B cell (primary cell): ENCODE results near the gene DPEP2. TPM values are rescaled to one million over a fixed set of nuclear protein-coding genes. Genes with fewer than 3 reads are reported as not detected.
"Not testable (repeated sequence)": the region's sequence is repeated elsewhere in the genome, so short reads cannot be mapped to it uniquely, and the experiment has no call there.

Source experiments
- ATAC-seq: fragments of 200-7000 bp; cut with Tn5 transposase; one replicate; pipeline ENCODE4 v1.10.0; 2021; ENCODE audit warnings: low read depth, mild to moderate bottlenecking, moderate number of reproducible peaks, moderate library complexity
- CTCF ChIA-PET: fragments of 350-600 bp; sonication (Branson Sonifier 250); formaldehyde crosslinking; loops from one replicate; lab custom pipeline; 2021; ENCODE audit warnings: antibody characterized with exemption, inconsistent platforms; lab: Charles Lee
- POLR2A ChIA-PET: fragments of 350-600 bp; sonication (Branson Sonifier 250); formaldehyde crosslinking; loops from one replicate; lab custom pipeline; 2021; ENCODE audit warnings: antibody characterized with exemption; lab: Charles Lee
- DNase-seq: peaks from one replicate; pipeline ENCODE4 v3.0.0; 2013
- H2AFZ ChIP-seq: 2 replicates; pipeline ENCODE4 v1.6.1; 2012; ENCODE audit warnings: mild to moderate bottlenecking, low read depth, low read length; ENCODE audit not compliant: insufficient read depth, poor library complexity, severe bottlenecking
- H3K27ac ChIP-seq, 2 donors: 1 replicate in 1 of 2; 2 replicates in 1 of 2; pipeline ENCODE4 v1.5.1; 2012 to 2013; ENCODE audit warnings: low read length in 2 of 2, mild to moderate bottlenecking in 2 of 2, moderate library complexity in 1 of 2
- H3K27me3 ChIP-seq, 4 experiments: fragments of 200-600 bp in 1 of 4; sonication (generic) in 1 of 4; replicated peaks in 1 of 4; 1 replicate in 2 of 4; 2 replicates in 2 of 4; pipeline versions ENCODE4 v1.6.1 to v1.7.0; 2013 to 2016; ENCODE audit warnings: low read length in 3 of 4, mild to moderate bottlenecking in 2 of 4, mixed read lengths in 1 of 4, moderate library complexity in 1 of 4; ENCODE audit not compliant: insufficient read depth in 4 of 4, control insufficient read depth in 3 of 4; ENCODE audit errors: control extremely low read depth in 1 of 4
- H3K36me3 ChIP-seq, 2 experiments: replicated peaks in 1 of 2; 1 replicate in 1 of 2; 2 replicates in 1 of 2; pipeline versions ENCODE4 v1.6.1 to v1.7.1; 2013; ENCODE audit warnings: low read length in 1 of 2; ENCODE audit not compliant: insufficient read depth in 2 of 2, control insufficient read depth in 1 of 2; ENCODE audit errors: control extremely low read depth in 1 of 2, extremely low read depth in 1 of 2
- H3K4me1 ChIP-seq, 2 donors: fragments of 200-600 bp in 1 of 2; sonication (generic) in 1 of 2; 1 replicate in 1 of 2; 2 replicates in 1 of 2; pipeline versions ENCODE4 v1.5.1 to v1.6.1; 2013 to 2017; ENCODE audit warnings: low read length in 2 of 2; ENCODE audit not compliant: control insufficient read depth in 2 of 2, insufficient read depth in 2 of 2
- H3K4me2 ChIP-seq: replicated peaks from 2 replicates; pipeline ENCODE3; 2012; ENCODE audit warnings: mild to moderate bottlenecking, low read depth, low read length; ENCODE audit not compliant: poor library complexity, severe bottlenecking
- H3K4me3 ChIP-seq, 5 experiments: fragments of 200-600 bp in 1 of 5; sonication (generic) in 1 of 5; 1 replicate in 3 of 5; 2 replicates in 2 of 5; pipeline versions ENCODE4 v1.5.1 to v1.7.0; 2011 to 2016; ENCODE audit warnings: low read length in 4 of 5, mild to moderate bottlenecking in 4 of 5, low read depth in 2 of 5, control low read depth in 1 of 5, moderate library complexity in 1 of 5; ENCODE audit not compliant: insufficient read depth in 1 of 5; ENCODE audit errors: control extremely low read depth in 1 of 5, extremely low read depth in 1 of 5
- H3K79me2 ChIP-seq: fragments of 200-600 bp; sonication (generic); one replicate; pipeline ENCODE4 v1.6.0; 2016; ENCODE audit warnings: low read length; ENCODE audit not compliant: control insufficient read depth, insufficient read depth
- H3K9ac ChIP-seq: fragments of 200-600 bp; sonication (generic); 2 replicates; pipeline ENCODE4 v1.6.1; 2017; ENCODE audit warnings: mild to moderate bottlenecking, low read length, moderate library complexity
- H3K9me3 ChIP-seq, 3 donors: one replicate each; pipeline versions ENCODE4 v1.6.1 to v1.7.1; 2013; ENCODE audit warnings: low read length in 2 of 3; ENCODE audit not compliant: control insufficient read depth in 2 of 3, insufficient read depth in 1 of 3; ENCODE audit errors: control extremely low read depth in 1 of 3
- H4K20me1 ChIP-seq: 2 replicates; pipeline ENCODE4 v1.6.0; 2012; ENCODE audit warnings: mild to moderate bottlenecking, low read length; ENCODE audit not compliant: insufficient read depth, control insufficient read depth, poor library complexity, severe bottlenecking
- H3K27ac Mint-ChIP-seq: one replicate; pipeline ENCODE4 v1.8.0; 2021; ENCODE audit warnings: mixed read lengths
- H3K27me3 Mint-ChIP-seq: one replicate; pipeline ENCODE4 v1.8.0; 2021; ENCODE audit warnings: mixed read lengths
- H3K4me1 Mint-ChIP-seq: one replicate; pipeline ENCODE4 v1.8.0; 2021; ENCODE audit warnings: mixed read lengths
- H3K4me3 Mint-ChIP-seq: one replicate; pipeline ENCODE4 v1.8.0; 2021; ENCODE audit warnings: mixed read lengths
- H3K9me3 Mint-ChIP-seq: one replicate; pipeline ENCODE4 v1.8.0; 2022; ENCODE audit warnings: mixed read lengths; ENCODE audit not compliant: insufficient read depth
- EZH2 ChIP-seq: IDR thresholded peaks from 2 replicates; pipeline ENCODE4 v1.6.1; 2012; ENCODE audit warnings: borderline replicate concordance, low read depth, mild to moderate bottlenecking, moderate library complexity, low read length; ENCODE audit not compliant: insufficient read depth, poor library complexity, severe bottlenecking
- WGBS: methylation state at CpG from one replicate; pipeline ENCODE4 v1.1.5; 2013; ENCODE audit warnings: missing lambda C conversion rate; ENCODE audit not compliant: insufficient coverage; 5-methylcytosine and 5-hydroxymethylcytosine counted together
- intact Hi-C: fragments of 100-400 bp; cut with micrococcal nuclease; formaldehyde crosslinking; loops from one replicate; pipeline ENCODE4 v1.10.0; 2022
- polyA plus RNA-seq: library from polyadenylated mRNA; depleted of rRNA; stranded (reverse); fragments of >200 nt; gene quantifications from 2 replicates; pipeline ENCODE4 v1.2.3, GENCODE V29; 2012
- total RNA-seq, 2 donors: library from RNA; stranded (reverse); fragments of 120-200 nt in 1 of 2; gene quantifications; 1 replicate in 1 of 2; 2 replicates in 1 of 2; pipeline versions ENCODE4 v1.2.3 to v1.2.4, GENCODE V29; 2013 to 2022
- TF ChIP-seq, protein P1 (sequence below): fragments of 200-600 bp; IDR thresholded peaks from one replicate; pipeline ENCODE4 v1.8.0; 2022; ENCODE audit warnings: antibody characterized with exemption, mild to moderate bottlenecking

DPEP2 gene
- total and polyA plus RNA-seq, 2 donors (not counting 1 experiment from before 2014, with no cell fraction given), result 123 to 150 TPM

GRCh38 chr16:67995423-67995822, 3.9 kb downstream of the DPEP2 start:
- Mint-ChIP-seq H3K27me3 (no peaks in the 10 kb centered on the region), H3K4me1 (peaks cover 73% of the 10 kb centered on the region), H3K27ac (peak overlapping the region; percentile 99), H3K4me3 (peak overlapping the region; percentile 80), H3K9me3 (no peaks in the 10 kb centered on the region)
- Histone ChIP-seq H2AFZ (no peak overlapping the region), H3K9ac (peak overlapping the region; percentile 25), H3K4me2 (peak overlapping the region; percentile 66), H3K27me3 (no peaks in the 10 kb centered on the region), H3K27ac (peak overlapping the region; percentile 90 to 94), H3K4me1 (peaks cover 65 to 80% of the 10 kb centered on the region in 2 donors), H3K79me2 (peaks cover 59% of the 10 kb centered on the region), H3K4me3 (no peak overlapping the region), H3K9me3 (peaks cover 0 to 14% (median 0%) of the 10 kb centered on the region in 3 donors), H3K36me3 (peaks cover 0 to 21% of the 10 kb centered on the region in 2 experiments), H4K20me1 (peaks cover 10% of the 10 kb centered on the region)
- ChIA-PET CTCF (interaction anchor here (0.8 to 28.7 kb wide), 6 partner anchors 8 to 112 kb away, joined by 3 to 320 read pairs (median 11); partner anchors contain the start of genes DDX28 and DUS2), POLR2A (interaction anchor here (0.6 to 3.5 kb wide), 6 partner anchors 11 to 90 kb away, joined by 3 to 23 read pairs (median 10); partner anchors contain the start of genes DDX28, DUS2 and PSMB10)
- peak; percentile 18 for ATAC-seq
- DNase-seq, result peak; percentile 79
- intact Hi-C loops, result no loop called here
- WGBS, result no CpG with 5 or more reads among the region's 5 CpGs
- TF ChIP-seq, protein P1, sequence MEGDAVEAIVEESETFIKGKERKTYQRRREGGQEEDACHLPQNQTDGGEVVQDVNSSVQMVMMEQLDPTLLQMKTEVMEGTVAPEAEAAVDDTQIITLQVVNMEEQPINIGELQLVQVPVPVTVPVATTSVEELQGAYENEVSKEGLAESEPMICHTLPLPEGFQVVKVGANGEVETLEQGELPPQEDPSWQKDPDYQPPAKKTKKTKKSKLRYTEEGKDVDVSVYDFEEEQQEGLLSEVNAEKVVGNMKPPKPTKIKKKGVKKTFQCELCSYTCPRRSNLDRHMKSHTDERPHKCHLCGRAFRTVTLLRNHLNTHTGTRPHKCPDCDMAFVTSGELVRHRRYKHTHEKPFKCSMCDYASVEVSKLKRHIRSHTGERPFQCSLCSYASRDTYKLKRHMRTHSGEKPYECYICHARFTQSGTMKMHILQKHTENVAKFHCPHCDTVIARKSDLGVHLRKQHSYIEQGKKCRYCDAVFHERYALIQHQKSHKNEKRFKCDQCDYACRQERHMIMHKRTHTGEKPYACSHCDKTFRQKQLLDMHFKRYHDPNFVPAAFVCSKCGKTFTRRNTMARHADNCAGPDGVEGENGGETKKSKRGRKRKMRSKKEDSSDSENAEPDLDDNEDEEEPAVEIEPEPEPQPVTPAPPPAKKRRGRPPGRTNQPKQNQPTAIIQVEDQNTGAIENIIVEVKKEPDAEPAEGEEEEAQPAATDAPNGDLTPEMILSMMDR, result no peak
- TF ChIP-seq EZH2, result no peak

DNA sequence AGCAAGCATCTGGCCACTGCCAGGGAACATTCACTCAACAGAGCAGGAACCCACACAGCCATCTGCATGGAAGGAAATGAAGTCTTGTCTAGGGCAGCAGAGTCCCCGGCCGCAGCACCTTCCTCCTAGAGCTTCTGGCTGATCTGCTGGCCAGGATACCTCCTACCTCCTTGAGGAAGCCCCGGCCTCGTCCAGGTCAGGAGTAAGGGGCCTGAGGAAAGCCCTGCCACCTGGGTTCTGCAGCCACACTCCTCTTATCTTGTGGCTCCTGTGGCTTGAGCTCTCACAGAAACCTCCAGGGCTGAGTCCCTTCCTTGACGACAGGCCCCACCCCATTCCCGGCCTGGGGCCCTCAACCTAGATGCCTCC, 5.3 kb downstream of the DPEP2 start:
- H2AFZ ChIP-seq, result peak overlapping the region; percentile 57
- H3K4me1 ChIP-seq, result peaks cover 51 to 66% of the 10 kb centered on the region in 2 donors
- ChIA-PET CTCF (interaction anchor here (0.7 to 28.7 kb wide), 9 partner anchors 9 to 184 kb away, joined by 3 to 320 read pairs (median 4); partner anchors contain the start of genes DDX28, DUS2 and NFATC3), POLR2A (interaction anchor here (0.9 to 3.5 kb wide), 6 partner anchors 9 to 86 kb away, joined by 3 to 23 read pairs (median 8); no protein-coding TSS in a partner anchor)
- not testable (repeated sequence) for H3K9me3 Mint-ChIP-seq, H3K27me3 Mint-ChIP-seq, H3K27me3 ChIP-seq, H3K9me3 ChIP-seq
- peaks cover 59% of the 10 kb centered on the region for H3K79me2 ChIP-seq
- Mint-ChIP-seq H3K4me1 (peaks cover 69% of the 10 kb centered on the region), H3K27ac (peak overlapping the region; percentile 99), H3K4me3 (peak overlapping the region; percentile 82)
- 7% methylated on average over 3 of the region's 6 CpGs for WGBS
- ATAC-seq, result peak; percentile 6
- intact Hi-C loops, result loop anchor here (5.0 kb wide), 2 partner anchors 102 to 477 kb away; partner anchors contain the start of gene PSKH1
- peaks cover 0 to 21% of the 10 kb centered on the region in 2 experiments for H3K36me3 ChIP-seq
- peak overlapping the region in 3 of 5 experiments; percentile 28 to 40 (median 39) for H3K4me3 ChIP-seq
- peak overlapping the region; percentile 54 for H3K9ac ChIP-seq
- peak overlapping the region; percentile 77 for H3K4me2 ChIP-seq
- peak overlapping the region; percentile 86 to 89 for H3K27ac ChIP-seq
- H4K20me1 ChIP-seq, result peaks cover 10% of the 10 kb centered on the region
- DNase-seq, result peak; percentile 50
